HG02588 (cell line): ENCODE measurements around the gene NAALADL2.

Experiments
- ATAC-seq: cut with Tn5 transposase; IDR thresholded peaks from one replicate; pipeline ENCODE4 v1.9.1; 2021; ENCODE audit warnings: mild to moderate bottlenecking, moderate library complexity; ENCODE audit not compliant: unreplicated experiment

The NAALADL2 gene

DNA sequence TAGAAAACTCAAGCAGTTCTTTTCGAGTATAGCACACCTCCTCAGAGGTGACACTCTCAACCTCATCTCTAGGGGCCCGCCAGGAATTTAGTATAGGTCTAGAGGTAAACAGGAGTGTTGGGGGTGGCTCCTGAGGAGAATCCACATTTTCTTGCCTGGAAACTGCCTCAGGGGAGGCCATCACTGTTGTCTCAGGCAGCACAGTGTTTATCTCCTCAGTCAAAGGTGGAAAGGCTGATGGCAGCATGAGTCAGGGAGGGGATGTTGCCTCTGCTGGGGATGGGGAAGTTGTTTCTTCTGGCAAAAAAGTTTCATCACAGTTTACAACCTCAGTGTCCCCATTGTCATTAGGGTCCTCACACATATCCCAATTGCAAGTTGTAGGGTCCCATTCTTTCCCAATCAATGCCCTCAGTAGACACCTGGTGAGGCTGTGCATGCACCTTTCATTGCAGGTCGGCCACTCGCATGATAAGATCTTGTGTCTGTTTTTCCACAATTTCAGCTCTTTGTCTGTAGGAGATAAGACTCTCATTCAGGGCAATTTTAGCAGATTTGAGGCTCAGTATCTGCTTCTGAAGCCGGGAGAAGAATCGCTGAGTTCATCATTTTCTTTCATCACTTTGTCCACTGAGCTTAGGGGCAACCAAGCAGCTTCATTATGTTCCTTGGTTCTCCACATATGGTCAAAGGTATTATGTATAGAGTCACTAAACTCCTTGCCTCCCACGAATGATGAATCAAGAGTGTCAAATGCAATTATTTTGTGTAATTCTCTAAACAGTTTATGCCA lies 25.8 kb downstream of the NAALADL2 start:
- no peak for ATAC-seq

DNA sequence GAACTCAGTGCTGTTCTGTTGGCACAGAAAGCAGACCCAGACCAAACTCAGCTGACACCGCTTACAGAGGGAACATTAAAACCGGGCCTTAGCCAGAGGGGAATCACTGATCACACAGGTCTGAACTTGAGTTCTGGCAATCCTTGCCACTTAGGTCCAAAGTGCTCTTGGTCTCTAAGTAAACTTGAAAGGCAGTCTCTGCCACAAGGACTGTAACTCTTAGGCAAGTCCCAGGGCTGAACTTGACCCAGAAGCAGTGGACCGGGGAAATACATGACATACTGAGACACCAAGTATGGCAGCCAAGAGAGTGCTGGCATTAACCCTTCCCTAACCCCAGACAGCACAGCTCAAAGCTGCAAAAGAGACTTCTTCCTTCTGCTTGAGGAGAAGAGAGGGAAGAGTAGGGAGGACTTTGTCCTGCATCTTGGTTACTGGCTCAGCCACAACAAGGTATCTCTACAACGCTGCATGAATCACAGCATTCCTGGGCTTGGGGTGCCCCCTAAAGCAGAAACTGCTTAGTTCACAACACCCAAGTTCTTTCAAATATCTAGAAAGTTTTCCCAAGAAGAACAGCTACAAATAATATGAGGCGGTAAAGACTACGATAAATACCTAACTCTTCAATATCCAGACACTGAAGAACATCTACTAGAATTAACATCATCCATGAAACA lies 32.5 kb downstream of the NAALADL2 start:
- no peak for ATAC-seq

DNA sequence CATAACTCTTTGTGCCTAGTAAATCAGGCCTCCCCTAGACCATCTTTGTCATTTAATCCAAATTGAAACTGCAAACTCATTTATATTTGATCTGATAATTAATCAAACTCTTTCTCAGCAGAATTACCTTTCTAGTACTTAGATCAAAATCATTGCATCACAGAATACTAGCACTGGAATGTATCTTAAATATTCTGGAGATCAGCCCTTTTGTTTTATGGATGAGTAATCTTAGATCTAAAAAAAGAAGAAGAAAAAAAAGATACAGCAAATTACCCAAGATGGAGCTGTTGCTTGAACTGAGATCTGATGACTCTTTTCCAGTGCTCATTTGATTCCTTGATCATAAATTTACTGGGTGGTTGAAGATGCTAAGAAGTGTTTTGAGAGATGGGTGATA lies 47.9 kb downstream of the NAALADL2 start:
- ATAC-seq: no peak

DNA sequence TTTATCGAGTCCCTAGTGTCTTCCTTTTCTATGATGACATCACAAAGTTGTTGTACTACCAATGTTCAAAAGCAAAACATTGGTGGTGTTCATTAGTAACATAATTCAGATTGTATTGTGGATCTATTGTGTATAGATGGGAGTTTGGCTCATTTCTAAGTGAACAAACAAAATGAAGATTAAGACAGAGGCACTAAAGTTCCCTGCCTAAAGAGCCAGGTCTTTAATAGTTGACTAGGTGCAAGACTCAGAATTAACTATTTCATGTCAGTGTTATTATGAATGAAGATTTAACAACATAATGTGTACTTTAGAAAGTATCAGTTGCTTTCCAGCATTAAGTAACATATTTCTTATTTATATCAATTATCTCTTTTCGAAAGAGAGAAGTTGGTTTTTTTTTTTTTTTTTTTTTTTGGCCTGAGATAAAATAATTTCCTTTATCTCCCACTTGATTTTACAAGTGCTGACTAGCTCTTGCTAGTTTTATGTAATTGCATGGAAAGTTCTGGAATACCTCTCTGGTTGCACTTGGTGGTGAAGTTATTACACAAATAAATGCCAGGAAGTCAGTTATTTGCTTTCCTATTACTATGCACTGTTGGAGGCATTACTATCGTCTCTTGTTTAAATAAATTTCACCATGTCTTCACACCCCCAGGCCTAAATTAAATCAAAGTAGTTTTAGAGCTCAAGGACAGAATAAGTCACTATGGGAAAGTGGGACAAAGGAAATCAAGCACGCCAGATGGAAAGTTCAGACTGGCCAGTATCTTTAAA lies 48.7 kb downstream of the NAALADL2 start:
- no peak for ATAC-seq

DNA sequence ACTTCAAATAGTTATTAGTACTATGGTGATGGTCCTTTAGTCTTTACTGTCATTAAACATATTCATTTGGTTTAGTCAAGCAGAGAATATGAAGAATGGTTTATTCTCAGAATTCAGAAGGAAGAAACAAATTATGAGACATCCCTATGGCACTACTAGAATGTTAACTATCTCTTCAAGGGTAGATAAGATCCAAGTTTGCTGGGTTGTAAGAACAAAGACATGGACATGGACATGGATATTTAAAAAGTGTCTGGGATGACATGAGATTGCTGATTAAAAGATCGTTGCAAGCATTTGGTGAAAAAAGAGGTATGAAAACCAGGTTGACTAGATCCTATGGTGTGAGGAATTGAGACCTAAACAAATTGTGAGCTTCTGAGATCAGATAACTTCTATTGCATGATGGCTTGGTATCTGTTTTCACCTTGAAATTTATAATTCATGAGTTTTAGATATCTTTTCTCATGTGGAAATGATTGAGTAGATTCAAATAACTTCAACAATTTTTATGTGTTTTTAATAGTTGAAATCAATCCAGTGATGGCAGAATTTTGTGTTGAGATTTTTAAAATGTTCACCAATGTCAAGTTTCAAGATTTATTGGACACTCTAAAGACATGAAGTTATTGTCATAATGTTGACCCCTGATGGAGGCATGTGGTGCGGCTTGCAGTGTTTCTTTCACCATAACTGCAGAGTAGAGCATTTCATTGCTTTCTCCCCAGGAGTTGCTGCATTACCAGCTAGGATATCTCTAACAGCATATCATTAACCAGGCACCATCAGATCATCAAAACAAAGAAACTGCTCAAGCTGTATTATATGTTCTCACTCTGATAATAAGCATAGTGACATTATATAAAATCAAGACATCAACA lies 72.6 kb downstream of the NAALADL2 start:
- no peak for ATAC-seq

DNA sequence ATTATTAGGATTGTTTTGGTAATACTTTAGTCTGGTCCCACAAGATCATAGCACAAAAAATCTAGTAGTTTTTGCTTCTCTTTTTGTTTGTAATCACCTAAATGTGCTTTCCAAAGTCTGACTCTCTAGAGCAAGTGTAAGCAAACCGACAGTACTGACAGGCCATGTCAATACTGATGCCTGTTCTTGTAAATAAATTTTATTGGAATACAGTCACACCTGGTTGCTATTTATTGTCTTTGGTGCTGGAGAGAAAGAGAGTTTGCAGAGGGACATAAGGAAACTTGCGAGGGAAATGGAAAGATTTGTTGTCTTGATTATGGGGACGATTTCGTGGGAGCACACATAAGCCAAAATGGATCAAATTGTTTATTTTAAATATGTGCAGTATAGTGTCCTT lies 77.5 kb downstream of the NAALADL2 start:
- no peak for ATAC-seq

DNA sequence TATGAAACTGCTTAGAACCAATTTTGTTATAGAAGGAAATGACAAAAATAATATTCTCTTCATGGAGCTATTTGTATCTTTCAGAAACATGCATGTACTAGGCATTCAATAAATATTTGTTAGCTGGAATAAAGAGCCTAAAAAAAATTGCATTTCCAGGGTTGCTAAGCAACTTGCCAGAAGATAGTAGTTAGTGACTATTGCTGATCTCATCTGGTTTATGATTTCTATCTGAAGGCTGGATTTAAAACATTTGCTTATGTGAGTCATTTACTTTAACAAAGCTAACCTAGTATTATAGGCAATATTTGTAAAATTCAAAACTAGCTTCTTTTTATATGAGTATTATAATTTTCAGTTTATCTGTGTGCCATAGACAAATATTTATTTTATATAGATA lies 78.3 kb downstream of the NAALADL2 start:
- no peak for ATAC-seq

DNA sequence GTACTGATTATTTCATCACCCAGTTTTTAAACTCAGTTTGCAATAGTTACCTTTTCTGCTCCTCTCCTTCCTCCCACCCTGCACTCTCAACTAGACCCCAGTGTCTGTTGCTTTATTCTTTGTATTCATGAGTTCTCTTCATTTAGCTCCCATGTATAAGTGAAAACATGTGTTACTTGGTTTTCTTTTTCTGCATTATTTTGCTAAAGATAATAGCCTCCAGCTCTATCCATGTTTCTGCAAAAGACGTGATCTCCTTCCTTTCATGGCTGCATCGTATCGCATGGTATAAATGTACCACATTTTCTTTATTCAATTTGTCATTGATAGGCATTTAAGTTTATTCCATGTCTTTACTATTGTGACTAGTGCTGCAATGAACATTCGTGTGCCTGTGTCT lies 79.0 kb downstream of the NAALADL2 start:
- ATAC-seq: no peak

DNA sequence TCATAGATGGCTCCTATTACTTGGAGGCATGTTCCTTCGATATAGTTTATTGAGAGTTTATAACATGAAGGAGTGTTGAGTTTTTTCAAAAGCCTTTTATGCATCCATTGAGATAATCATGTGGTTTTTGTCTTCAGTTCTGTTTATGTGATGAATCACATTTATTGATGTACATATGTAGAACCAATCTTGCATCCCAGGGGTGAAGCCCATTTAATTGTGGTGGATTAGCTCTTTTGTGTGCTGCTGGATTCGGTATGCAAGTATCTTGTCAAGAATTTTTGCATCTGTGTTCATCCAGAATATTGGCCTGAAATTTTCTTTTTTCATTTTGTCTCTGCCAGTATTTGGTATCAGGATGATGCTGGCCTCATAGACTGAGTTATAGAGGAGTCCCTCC lies 81.0 kb downstream of the NAALADL2 start:
- ATAC-seq: no peak

DNA sequence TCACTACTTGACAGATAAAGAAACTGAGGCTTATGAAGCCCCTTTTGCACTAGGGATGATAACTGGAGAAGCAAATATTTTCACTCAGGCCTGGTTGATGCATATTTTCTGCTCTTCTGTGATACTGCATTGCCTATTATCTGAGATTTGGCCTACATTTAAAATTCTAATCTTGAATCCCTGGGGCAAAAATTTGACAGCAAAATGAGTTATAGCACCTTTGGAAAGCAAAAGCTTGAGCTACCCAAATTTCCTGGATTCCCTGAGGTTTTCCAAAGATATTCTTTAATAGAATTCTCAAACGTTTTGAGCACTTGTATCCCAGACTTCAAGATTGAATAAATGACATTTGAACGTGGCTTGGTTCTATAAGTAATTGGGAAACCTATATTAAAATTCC lies 86.1 kb downstream of the NAALADL2 start:
- no peak for ATAC-seq

DNA sequence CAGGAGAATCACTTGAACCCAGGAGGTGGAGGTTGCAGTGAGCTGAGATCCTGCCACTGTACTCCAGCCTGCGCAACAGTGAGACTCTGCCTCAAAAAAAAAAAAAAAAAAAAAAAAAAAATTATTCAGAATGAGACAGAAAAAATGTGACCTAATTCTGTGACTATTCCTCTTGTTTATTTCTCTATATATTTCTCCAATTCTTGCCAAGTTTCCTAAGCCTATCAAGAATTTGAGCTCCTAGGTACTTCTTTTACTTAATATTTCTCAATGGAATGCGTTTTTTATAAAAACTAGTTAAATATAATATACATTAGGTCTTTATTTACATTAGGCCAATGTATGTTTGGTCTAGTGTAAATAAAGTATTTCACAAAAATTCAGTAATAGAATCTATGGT lies 86.8 kb downstream of the NAALADL2 start:
- no peak for ATAC-seq

DNA sequence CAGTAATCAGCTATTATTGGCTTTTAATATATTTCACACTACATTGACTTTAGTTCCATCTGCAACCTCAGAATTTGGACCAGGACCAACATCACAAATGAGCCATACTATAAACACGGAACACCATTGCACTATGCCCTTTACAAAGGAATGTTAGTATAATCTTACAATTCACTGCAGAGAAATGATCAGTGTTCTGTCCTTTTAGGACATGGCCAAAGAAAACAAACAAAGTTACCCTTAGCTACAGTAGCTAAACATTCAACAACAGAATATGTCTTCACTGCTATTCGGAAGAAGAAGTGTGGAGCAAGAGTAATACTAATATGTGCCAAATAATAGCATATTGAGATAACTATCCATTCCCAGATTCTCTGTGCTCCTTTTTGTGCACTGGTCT lies 90.4 kb downstream of the NAALADL2 start:
- ATAC-seq: no peak

DNA sequence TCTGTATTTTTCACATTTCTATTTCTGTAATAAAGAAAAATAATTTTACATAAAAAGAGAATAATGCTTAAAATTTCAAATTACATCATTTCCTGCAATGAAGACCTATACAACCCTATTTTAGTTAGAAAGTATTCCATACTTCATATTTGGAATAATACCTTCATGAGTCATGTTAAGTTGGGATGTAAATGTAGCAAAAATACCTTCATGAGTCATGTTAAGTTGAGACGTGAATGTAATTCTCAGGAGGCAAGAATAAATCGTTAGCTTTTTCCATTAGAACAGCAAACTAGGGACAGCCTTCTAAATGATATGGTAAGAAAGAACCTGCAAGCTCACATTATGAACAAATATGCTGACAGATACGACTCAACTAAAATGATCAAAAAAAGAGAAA lies 91.9 kb downstream of the NAALADL2 start:
- no peak for ATAC-seq

DNA sequence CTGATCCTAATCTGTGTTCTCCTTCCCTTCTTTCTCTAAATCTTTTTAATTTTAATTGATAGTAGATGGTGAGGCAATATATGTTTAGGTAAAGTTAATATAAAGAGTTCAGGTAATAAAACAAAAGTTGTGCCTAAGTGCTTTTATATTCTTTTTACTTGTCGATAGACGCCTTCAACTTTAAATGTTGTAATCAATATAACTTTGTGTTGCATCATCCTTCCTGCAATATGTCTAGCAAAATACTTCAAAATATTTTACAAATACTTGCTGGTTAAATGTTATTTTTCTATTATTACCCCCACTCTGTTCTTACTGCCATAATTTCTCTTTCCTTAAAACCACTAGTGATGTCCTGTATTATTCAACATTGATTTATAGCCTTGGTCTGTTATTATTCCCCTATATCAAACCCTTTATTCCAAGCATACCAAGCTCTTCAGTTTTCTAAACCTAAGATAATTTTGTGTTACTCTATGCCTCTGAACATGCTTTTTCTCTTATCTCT lies 92.4 kb downstream of the NAALADL2 start:
- no peak for ATAC-seq

DNA sequence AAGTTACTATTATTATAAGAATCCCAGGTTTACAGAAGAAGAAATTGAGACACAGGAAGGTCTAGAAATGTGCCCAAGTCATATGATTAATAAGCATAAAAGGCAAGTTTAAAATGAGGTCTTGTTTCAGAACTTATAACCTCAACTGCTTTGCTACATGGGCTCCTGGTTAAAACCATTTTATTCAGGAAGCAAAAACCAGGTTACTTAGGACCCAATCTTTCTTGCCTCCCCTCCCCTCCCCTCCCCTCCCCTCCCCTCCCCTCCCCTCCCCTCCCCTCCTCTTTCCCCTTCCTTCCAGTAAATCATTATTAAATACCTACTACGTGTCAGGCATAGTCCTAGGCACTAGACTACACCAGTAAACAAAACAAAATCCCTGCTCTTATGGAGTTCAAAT lies 93.9 kb downstream of the NAALADL2 start:
- ATAC-seq: no peak

DNA sequence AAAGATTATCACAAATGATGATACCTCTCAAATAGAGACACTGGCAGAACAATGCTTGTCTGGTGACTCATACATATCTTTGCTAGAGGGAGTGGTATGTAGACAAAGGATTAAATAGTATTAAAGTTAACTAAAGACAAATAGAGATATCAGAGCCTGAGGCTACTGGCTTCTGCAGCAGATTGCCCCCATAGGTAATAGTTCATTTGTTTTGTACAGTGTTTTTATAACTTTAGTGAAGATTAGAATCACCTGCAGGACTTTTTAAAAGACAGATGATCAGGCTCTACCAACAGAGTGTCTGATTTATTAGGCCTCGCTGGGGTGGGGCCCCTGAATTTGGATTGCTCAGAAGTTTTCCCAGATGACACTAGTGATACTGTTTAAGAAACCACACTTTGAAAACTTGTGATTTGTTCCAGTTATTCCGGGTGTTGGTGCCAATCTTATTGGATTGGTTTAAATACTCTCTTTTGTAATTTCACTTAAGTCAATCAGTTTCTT lies 96.4 kb downstream of the NAALADL2 start:
- ATAC-seq: no peak

DNA sequence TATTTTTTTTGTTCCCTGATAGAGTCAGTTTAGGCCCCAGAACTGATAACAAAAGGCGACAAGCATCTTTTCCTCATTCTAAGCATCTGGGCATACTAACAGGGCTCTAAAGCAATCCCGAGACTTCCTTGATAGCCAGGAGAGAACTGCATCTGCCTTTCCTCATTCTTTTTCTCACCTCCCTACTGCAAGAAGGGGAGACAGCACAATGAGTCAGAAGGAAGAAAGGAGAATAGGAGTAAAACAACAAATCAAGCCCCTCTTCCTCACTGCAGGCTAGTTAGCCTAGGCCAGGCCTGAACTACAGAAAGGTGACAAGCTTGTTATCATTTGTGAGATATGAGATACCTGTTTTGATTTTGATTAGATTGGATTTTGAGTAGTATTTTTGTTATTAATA lies 97.9 kb downstream of the NAALADL2 start:
- no peak for ATAC-seq

DNA sequence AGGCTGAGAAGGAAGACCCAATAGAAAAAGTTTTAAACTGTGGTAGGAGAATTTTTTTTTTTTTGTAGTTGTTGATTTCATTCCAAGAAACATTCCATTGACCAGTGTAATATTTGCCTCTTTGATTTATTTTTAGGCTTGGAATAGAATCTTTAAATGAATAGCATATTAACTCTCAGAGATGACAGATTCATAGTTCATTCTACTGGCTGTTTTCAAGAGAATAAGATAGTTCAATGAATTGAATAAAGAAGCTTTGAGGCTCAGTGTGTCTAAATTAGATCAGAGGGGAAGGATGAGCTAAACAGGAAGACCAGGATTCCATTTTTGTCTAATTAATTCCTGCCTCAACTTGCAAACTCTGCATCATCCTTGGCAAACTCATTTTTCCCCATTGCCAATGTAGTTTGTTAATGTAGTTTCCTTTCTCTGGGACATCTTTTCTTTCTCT lies 98.4 kb downstream of the NAALADL2 start:
- no peak for ATAC-seq

DNA sequence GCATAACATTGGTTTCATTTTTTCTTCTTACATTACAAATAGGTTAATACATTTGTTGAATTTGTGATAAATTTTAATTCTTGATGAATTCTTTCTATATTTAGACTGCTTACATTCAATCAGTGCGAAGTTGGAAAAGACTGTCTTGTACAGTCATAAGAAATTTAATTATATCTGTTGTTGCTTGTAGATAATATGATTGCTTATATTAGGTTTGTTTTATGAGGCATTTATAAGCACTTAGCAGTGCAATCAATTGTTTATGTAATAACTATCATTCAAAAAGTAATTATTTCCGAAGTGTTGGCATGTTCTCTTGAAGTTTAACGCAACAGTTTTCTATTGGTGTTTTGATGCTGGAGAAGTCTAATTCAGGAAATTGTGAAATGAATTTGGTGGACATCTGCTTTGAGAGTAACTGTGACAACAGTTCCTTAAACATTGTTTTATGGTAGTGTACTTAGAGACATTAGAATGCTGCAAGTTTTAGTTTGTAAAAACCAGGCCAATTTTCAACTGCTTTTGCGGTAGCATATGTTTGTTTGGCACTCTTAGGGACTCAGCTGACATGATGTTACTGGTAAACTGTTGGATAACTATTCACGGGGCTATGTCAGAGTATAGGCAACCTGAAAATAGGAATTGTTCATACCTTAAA lies 99.7 kb downstream of the NAALADL2 start:
- ATAC-seq: no peak

DNA sequence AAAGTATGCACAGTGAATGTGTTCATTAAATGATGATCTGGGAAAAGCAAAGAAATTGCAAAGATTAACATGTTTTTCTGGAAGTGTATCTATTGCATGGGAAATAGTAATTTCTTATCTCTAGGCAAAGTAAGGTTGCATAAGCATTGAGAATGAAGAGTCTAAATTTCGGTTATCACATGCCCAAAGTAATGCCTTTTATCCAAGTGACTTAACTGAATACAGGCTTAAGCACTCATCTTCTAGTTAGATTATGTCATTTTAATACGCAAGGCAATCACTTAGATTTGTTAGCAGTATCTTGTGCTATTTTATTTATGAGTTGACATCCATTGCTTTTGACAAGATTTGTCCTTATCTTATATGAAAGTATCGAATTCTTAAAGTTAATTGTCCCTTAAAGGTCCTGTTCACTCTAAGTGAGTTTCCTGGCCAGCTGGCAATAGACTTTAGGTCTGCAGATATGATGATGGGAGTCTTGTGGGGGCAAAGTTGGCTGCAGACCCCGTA lies 100.5 kb downstream of the NAALADL2 start:
- ATAC-seq: no peak
